T-cell (primary cell): ENCODE data around the gene ZNF764. TPM values are rescaled to one million over a fixed set of nuclear protein-coding genes. Genes with fewer than 3 reads are reported as not detected.

Experiments
- ATAC-seq, 4 experiments: fragments of 200-7000 bp in 3 of 4; fragments of 150-1000 bp in 1 of 4; cut with Tn5 transposase; replicated peaks in 1 of 4; 1 replicate in 3 of 4; 2 replicates in 1 of 4; pipeline ENCODE4 v1.10.0; 2021; ENCODE audit warnings: moderate library complexity in 3 of 4, mild to moderate bottlenecking in 2 of 4, moderate number of reproducible peaks in 1 of 4
- CTCF ChIA-PET, 2 donors: fragments of 300-600 bp; sonication (Branson Sonifier 250); formaldehyde crosslinking; loops; one replicate each; lab custom pipeline; 2022; ENCODE audit warnings: antibody characterized with exemption in 2 of 2; lab: Charles Lee
- POLR2A ChIA-PET, 2 donors: fragments of 300-600 bp; sonication (Branson Sonifier 250); formaldehyde crosslinking; loops; one replicate each; lab custom pipeline; 2022; ENCODE audit warnings: antibody characterized with exemption in 2 of 2; lab: Charles Lee
- DNase-seq, 35 experiments: peaks; one replicate each; pipeline versions ENCODE4 v3.0.0 to v3.0.0-alpha.2; 2013 to 2023
- H3K27ac ChIP-seq: one replicate; pipeline ENCODE4 v1.5.1; 2013; ENCODE audit warnings: low read length
- H3K27me3 ChIP-seq, 2 experiments: replicated peaks in 1 of 2; 1 replicate in 1 of 2; 2 replicates in 1 of 2; pipeline versions ENCODE4 v1.6.1 to v1.7.0; 2013; ENCODE audit warnings: low read length in 1 of 2, mixed read lengths in 1 of 2; ENCODE audit not compliant: control insufficient read depth in 2 of 2, insufficient read depth in 2 of 2; ENCODE audit errors: extremely low read depth in 1 of 2
- H3K36me3 ChIP-seq, 2 donors: 1 replicate in 1 of 2; 2 replicates in 1 of 2; pipeline versions ENCODE4 v1.6.1 to v1.7.0; 2013; ENCODE audit warnings: low read length in 1 of 2; ENCODE audit not compliant: control insufficient read depth in 2 of 2, insufficient read depth in 1 of 2; ENCODE audit errors: extremely low read depth in 1 of 2
- H3K4me1 ChIP-seq, 2 experiments: 1 replicate in 1 of 2; 2 replicates in 1 of 2; pipeline versions ENCODE4 v1.6.1 to v1.7.0; 2013; ENCODE audit warnings: low read length in 2 of 2, mixed read lengths in 1 of 2; ENCODE audit not compliant: insufficient read depth in 2 of 2, control insufficient read depth in 1 of 2; ENCODE audit errors: extremely low read depth in 1 of 2
- H3K4me3 ChIP-seq, 2 donors: 1 replicate in 1 of 2; 2 replicates in 1 of 2; pipeline versions ENCODE4 v1.5.1 to v1.7.0; 2013; ENCODE audit warnings: mild to moderate bottlenecking in 2 of 2, low read length in 1 of 2, moderate library complexity in 1 of 2; ENCODE audit not compliant: control insufficient read depth in 1 of 2; ENCODE audit errors: extremely low read depth in 1 of 2
- H3K9me3 ChIP-seq: 2 replicates; pipeline ENCODE4 v1.7.0; 2013
- H3K27ac Mint-ChIP-seq, 2 donors: one replicate each; pipeline ENCODE4 v1.8.0; 2020 to 2021; ENCODE audit warnings: mild to moderate bottlenecking in 2 of 2, mixed read lengths in 2 of 2
- H3K27me3 Mint-ChIP-seq, 2 donors: one replicate each; pipeline ENCODE4 v1.8.0; 2021 to 2022; ENCODE audit warnings: mixed read lengths in 2 of 2
- H3K36me3 Mint-ChIP-seq: one replicate; pipeline ENCODE4 v1.8.0; 2021; ENCODE audit warnings: mixed read lengths
- H3K4me1 Mint-ChIP-seq, 3 donors: one replicate each; pipeline ENCODE4 v1.8.0; 2020 to 2022; ENCODE audit warnings: mixed read lengths in 3 of 3, mild to moderate bottlenecking in 1 of 3
- H3K4me3 Mint-ChIP-seq, 3 donors: one replicate each; pipeline ENCODE4 v1.8.0; 2020 to 2022; ENCODE audit warnings: mild to moderate bottlenecking in 3 of 3, mixed read lengths in 3 of 3, moderate library complexity in 3 of 3
- H3K9me3 Mint-ChIP-seq, 3 donors: one replicate each; pipeline ENCODE4 v1.8.0; 2020 to 2022; ENCODE audit warnings: mixed read lengths in 3 of 3
- WGBS: methylation state at CpG from one replicate; pipeline ENCODE4 v1.1.5; 2013; ENCODE audit warnings: missing lambda C conversion rate; ENCODE audit not compliant: insufficient coverage; 5-methylcytosine and 5-hydroxymethylcytosine counted together
- total RNA-seq, 35 experiments: library from RNA in 6 of 35; stranded (reverse) in 6 of 35; fragments of 120-200 nt in 1 of 35; gene quantifications; one replicate each; pipeline versions ENCODE4 v1.2.1 to v1.2.4 and lab custom pipeline; 2013 to 2026

The ZNF764 gene
- total RNA-seq, 5 donors from 2014 or later (not counting 1 experiment from before 2014, with no cell fraction given): 14.9 to 33.9 (median 27.3) TPM

DNA sequence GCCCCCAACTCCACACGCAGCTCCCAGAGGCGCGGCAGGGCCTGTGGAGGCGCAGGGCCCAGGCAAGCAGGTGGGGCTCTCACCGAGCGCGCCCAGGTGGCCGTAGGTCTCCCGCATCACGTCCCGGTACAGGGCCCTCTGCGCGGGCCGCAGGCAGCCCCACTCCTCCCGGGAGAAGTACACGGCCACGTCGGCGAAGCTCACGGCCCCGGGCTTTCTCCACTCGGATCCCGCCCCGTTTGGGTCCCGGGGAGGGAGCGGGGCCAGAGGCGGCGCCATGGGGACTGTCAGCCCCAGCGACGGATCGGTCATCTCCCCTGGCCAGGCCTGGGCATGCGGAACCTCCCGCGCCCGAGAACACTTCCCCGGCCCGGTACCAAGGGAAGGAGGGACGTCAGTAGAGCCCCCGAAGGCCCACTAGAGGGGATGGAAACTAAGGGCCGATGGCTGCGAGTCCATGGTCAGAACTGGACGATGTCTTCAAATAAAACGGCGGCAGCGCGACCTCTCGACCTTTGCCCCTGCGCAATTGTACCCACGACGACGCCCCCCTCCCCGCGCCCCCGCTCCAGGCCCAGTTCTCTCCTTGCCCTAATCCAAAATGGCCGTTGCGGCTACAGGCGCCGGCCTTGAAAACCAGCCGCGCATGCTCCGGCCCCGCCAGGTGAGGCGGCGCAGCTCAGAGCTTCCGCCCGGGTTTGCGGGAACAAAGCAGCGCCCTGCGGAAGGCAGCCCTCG lies 23.6 kb downstream of the ZNF764 start, which contains the start of gene ZNF747:
TSS of gene ZNF747 (minus strand) at position 491 of the 738 bp plus-strand sequence. CDS start at position 312, 179 bp downstream.
- peaks cover 3 to 23% of the 10 kb centered on the region in 2 donors for H3K36me3 ChIP-seq
- peaks cover 7 to 48% of the 10 kb centered on the region in 2 experiments for H3K4me1 ChIP-seq
- Mint-ChIP-seq H3K4me1 (peaks cover 30 to 42% (median 35%) of the 10 kb centered on the region in 3 donors), H3K27ac (peak within 1 kb of the TSS; percentile 95 to 99), H3K4me3 (peak within 1 kb of the TSS; percentile 92 to 100 (median 97)), H3K27me3 (no peaks in the 10 kb centered on the region), H3K9me3 (no peaks in the 10 kb centered on the region), H3K36me3 (peaks cover 3% of the 10 kb centered on the region)
- H3K27me3 ChIP-seq: no peaks in the 10 kb centered on the region
- H3K4me3 ChIP-seq: peak within 1 kb of the TSS; percentile 83 to 97
- DNase-seq: peak; percentile 83 to 95 (median 90)
- peak within 1 kb of the TSS; percentile 97 for H3K27ac ChIP-seq
- POLR2A ChIA-PET: interaction anchor here (0.5 to 2.1 kb wide), 6 partner anchors 17 to 100 kb away, joined by 3 to 11 read pairs (median 6); partner anchors contain the start of genes ZNF688 (in 1 of the 2) and ZNF764 (in 1 of the 2)
- under 1% methylated on average over 68 of the region's 70 CpGs for WGBS
- H3K9me3 ChIP-seq: no peaks in the 10 kb centered on the region
- peak; percentile 81 to 84 (median 82) for ATAC-seq
- CTCF ChIA-PET: interaction anchor here (0.6 to 3.7 kb wide), 11 partner anchors 17 to 117 kb away, joined by 4 to 46 read pairs (median 6); partner anchors contain the start of genes DCTPP1 (in 1 of the 2), ZNF688 (in 1 of the 2), ZNF689 (in 1 of the 2) and ZNF764 (in 1 of the 2)

GRCh38 chr16:30533748-30534367 lies 24.3 kb downstream of the ZNF764 start:
- Mint-ChIP-seq H3K4me1 (peaks cover 30 to 47% (median 40%) of the 10 kb centered on the region in 3 donors), H3K9me3 (no peaks in the 10 kb centered on the region), H3K36me3 (peaks cover 3% of the 10 kb centered on the region), H3K27ac (peak overlapping the region; percentile 87 to 91), H3K4me3 (peak overlapping the region; percentile 92 to 100 (median 97)), H3K27me3 (no peaks in the 10 kb centered on the region)
- ChIA-PET CTCF (interaction anchor here (0.6 to 3.7 kb wide), 8 partner anchors 18 to 104 kb away, joined by 4 to 46 read pairs (median 8); partner anchors contain the start of genes DCTPP1 (in 1 of the 2), ZNF688 (in 1 of the 2) and ZNF764 (in 1 of the 2)), POLR2A (interaction anchor here (0.5 to 1.1 kb wide), 4 partner anchors 18 to 236 kb away, joined by 3 to 7 read pairs (median 4); partner anchors contain the start of gene ZNF764 (in 1 of the 2))
- H3K27me3 ChIP-seq: no peaks in the 10 kb centered on the region
- ATAC-seq (peak in 2 of 4 experiments; percentile 0 to 1), DNase-seq (peak in 2 of 35 experiments; percentile 9 to 11)
- peaks cover 7 to 48% of the 10 kb centered on the region in 2 experiments for H3K4me1 ChIP-seq
- peak overlapping the region; percentile 97 for H3K27ac ChIP-seq
- H3K4me3 ChIP-seq: peak overlapping the region; percentile 83 to 97
- WGBS: 12% methylated on average over 24 of the region's 29 CpGs
- H3K9me3 ChIP-seq: no peaks in the 10 kb centered on the region
- H3K36me3 ChIP-seq: peaks cover 3 to 23% of the 10 kb centered on the region in 2 donors

DNA sequence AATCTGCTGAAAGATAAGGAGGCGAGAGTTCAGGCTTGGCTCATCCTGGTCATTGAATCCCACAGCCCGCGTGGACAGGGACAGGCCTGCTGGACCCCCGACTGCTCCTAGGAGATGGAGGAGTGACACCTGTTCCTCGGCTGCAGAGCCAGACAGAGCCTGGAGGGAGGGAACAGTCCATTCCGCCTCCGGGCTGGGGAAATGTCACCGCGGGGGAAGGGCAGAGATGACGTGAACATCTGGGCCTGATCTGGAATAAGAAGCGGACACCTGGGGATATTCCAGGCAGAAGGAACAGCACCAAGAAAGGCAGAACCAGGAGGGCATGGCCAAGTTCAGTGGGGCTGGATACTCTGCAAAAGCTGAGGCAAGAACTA lies 25.0 kb downstream of the ZNF764 start:
- POLR2A ChIA-PET: interaction anchor here in 1 of 2 donors (0.5 to 0.6 kb wide), 2 partner anchors 53 to 236 kb away, joined by 4 read pairs; no protein-coding TSS in a partner anchor
- H3K4me3 Mint-ChIP-seq: peak overlapping the region; percentile 68 to 100 (median 75)
- peak overlapping the region; percentile 46 to 84 for H3K27ac Mint-ChIP-seq
- 98% methylated on average over 11 of the region's 11 CpGs for WGBS
- Histone ChIP-seq H3K27ac (no peak overlapping the region), H3K9me3 (no peaks in the 10 kb centered on the region), H3K4me3 (no peak overlapping the region), H3K36me3 (peaks cover 3 to 23% of the 10 kb centered on the region in 2 donors), H3K4me1 (peaks cover 7 to 48% of the 10 kb centered on the region in 2 experiments), H3K27me3 (no peaks in the 10 kb centered on the region)
- H3K9me3 Mint-ChIP-seq: no peaks in the 10 kb centered on the region
- CTCF ChIA-PET: interaction anchor here in 1 of 2 donors (0.6 kb wide), 1 partner anchor 19 kb away, joined by 4 read pairs; no protein-coding TSS in a partner anchor
- no peak for ATAC-seq
- H3K4me1 Mint-ChIP-seq: peaks cover 30 to 52% (median 44%) of the 10 kb centered on the region in 3 donors
- no peak for DNase-seq
- no peaks in the 10 kb centered on the region for H3K27me3 Mint-ChIP-seq
- peaks cover 3% of the 10 kb centered on the region for H3K36me3 Mint-ChIP-seq

DNA sequence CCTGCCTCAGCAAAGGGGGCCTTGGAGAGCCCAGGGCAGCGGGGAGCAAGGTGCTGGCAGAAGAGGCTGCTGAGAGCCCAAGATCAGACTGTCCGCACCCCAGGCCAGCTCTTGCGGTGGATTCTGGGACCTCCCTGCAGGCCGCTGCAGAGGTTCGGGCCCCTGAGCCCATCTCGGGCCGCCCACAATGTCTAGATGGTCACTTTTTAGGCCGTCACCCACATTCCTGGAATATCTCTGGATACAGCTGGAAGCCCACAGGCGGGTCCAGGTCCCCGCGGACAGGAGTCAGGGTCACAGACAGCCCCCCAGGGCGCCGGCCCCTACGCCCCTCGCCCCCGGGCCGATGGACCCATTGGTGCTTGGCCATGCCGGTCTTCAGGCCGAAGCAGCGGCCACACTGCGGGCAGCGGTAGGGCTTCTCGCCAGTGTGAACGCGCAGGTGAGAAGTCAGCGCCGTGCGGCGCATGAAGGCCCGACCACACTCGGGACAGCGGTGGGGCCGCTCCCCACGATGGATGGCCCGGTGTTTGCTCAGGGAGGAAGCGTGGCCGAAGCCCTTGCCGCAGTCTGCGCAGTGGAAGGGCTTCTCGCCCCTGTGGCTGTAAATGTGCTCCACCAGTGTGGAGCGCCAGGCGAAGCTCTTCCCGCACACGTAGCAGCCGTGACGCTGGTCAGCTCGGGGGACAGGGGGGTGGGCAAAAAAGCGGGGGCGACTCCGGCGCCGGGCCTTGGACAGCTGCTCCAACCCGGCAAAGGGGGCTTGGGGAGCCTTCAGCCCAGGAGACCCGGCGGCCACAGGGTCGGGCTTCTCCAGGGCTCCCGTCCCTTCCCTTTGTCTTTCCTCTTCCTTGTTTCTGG lies 25.7 kb downstream of the ZNF764 start:
- H3K27ac ChIP-seq: no peak overlapping the region
- Mint-ChIP-seq H3K36me3 (peaks cover 3% of the 10 kb centered on the region), H3K4me3 (peak overlapping the region; percentile 68 to 100 (median 75)), H3K4me1 (peaks cover 36 to 54% (median 44%) of the 10 kb centered on the region in 3 donors), H3K9me3 (no peaks in the 10 kb centered on the region), H3K27me3 (no peaks in the 10 kb centered on the region), H3K27ac (peak overlapping the region in 1 of 2 donors; percentile 84)
- no peak overlapping the region for H3K4me3 ChIP-seq
- 98% methylated on average over 49 of the region's 57 CpGs for WGBS
- DNase-seq (no peak), ATAC-seq (no peak)
- ChIA-PET POLR2A (no interaction called here), CTCF (no interaction called here)
- no peaks in the 10 kb centered on the region for H3K9me3 ChIP-seq
- H3K4me1 ChIP-seq: peaks cover 8 to 53% of the 10 kb centered on the region in 2 experiments
- no peaks in the 10 kb centered on the region for H3K27me3 ChIP-seq
- H3K36me3 ChIP-seq: peaks cover 3 to 23% of the 10 kb centered on the region in 2 donors

DNA sequence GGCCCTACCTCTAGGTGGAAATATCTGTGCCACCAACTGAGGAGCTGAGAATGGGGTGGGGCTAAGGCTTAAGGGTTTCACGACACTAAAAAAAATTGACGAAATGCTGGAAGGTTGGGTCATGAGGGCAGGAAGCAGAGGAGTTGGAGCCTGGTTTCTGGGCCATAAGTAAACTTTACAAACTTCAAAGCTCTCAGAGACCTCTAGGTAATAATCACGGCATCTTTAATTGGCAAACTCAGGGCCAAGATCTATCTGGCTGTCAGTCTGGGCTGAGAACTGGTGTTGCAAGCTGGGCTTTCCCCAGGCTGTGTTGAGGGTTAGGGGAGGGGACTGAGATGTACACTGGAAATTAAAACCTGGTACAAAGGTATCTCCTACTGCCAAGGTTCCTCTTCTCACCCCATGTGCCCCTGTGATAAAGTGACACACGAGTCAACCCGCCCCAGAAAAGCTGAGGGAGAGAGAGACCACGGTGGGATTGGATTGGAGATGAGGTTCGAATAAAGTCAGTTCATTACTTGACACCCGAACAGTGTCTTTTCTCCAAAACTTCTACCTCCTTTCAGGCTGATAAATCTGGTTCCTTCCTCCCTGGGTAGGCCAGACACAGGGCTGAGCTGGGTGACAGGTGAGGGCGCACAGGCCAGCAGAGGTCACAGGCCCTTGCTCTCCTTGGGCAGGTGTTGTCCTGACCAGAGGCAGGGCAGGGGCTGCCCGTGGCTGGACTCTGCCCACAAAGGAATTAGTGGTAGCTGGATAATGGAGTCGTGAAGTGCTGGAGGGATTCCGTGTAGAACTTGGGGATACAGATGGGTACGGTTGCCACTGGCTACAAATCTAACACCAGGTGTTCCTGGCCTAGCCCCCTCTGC lies 27.8 kb downstream of the ZNF764 start:
- no peak for ATAC-seq
- Histone ChIP-seq H3K36me3 (peaks cover 3 to 23% of the 10 kb centered on the region in 2 donors), H3K4me1 (peaks cover 2 to 54% of the 10 kb centered on the region in 2 experiments), H3K27ac (peak overlapping the region; percentile 47), H3K9me3 (no peaks in the 10 kb centered on the region), H3K27me3 (no peaks in the 10 kb centered on the region), H3K4me3 (no peak overlapping the region)
- Mint-ChIP-seq H3K27me3 (no peaks in the 10 kb centered on the region), H3K27ac (peak overlapping the region in 1 of 2 donors; percentile 81), H3K9me3 (no peaks in the 10 kb centered on the region), H3K36me3 (peaks cover 3% of the 10 kb centered on the region), H3K4me1 (peaks cover 25 to 45% (median 35%) of the 10 kb centered on the region in 3 donors), H3K4me3 (no peak overlapping the region)
- ChIA-PET POLR2A (interaction anchor here in 1 of 2 donors (0.5 kb wide), 1 partner anchor 21 kb away, joined by 5 read pairs; no protein-coding TSS in a partner anchor), CTCF (interaction anchor here (0.6 to 1.4 kb wide), 2 partner anchors 68 to 108 kb away, joined by 4 to 6 read pairs; no protein-coding TSS in a partner anchor)
- peak in 6 of 35 experiments; percentile 7 to 54 (median 20) for DNase-seq
- WGBS: 68% methylated on average over 5 of the region's 13 CpGs
